ENCODE measurements around the gene ANKHD1. TPM values are rescaled to one million over a fixed set of nuclear protein-coding genes. Genes with fewer than 3 reads are reported as not detected.

Gene ANKHD1
- total RNA-seq, 1 donor from 2014 or later, result 82.3 TPM

- Mint-ChIP-seq H3K4me1 (ENCODE audit: unreplicated experiment) (peaks cover 3% of the 10 kb centered on the region), H3K4me3 (ENCODE audit: unreplicated experiment) (peak overlapping the region; percentile 52), H3K9me3 (ENCODE audit: unreplicated experiment) (no peaks in the 10 kb centered on the region), H3K36me3 (ENCODE audit: unreplicated experiment) (no peaks in the 10 kb centered on the region), H3K27ac (ENCODE audit: unreplicated experiment) (no peak overlapping the region), H3K27me3 (ENCODE audit: unreplicated experiment) (no peaks in the 10 kb centered on the region)
- TF ChIP-seq CTCF (IDR thresholded peaks at IDR 0.05), result peak; percentile 93
- DNase-seq (ENCODE audit: extremely low spot score, unreplicated experiment), result peak; percentile 91
These were observed 38.6 kb upstream of the ANKHD1 start for GRCh38 chr5:140362875-140363630.

GRCh38 chr5:140363631-140364471, 37.8 kb upstream of the ANKHD1 start:
- no peak for DNase-seq (ENCODE audit: extremely low spot score, unreplicated experiment)
- peaks cover 3% of the 10 kb centered on the region for H3K4me1 Mint-ChIP-seq (ENCODE audit: unreplicated experiment)

GRCh38 chr5:140364472-140364765, 37.2 kb upstream of the ANKHD1 start:
- H3K4me3 Mint-ChIP-seq (ENCODE audit: unreplicated experiment), result no peak overlapping the region
- H3K4me1 Mint-ChIP-seq (ENCODE audit: unreplicated experiment), result peaks cover 3% of the 10 kb centered on the region
- no peak for DNase-seq (ENCODE audit: extremely low spot score, unreplicated experiment)
- no peaks in the 10 kb centered on the region for H3K9me3 Mint-ChIP-seq (ENCODE audit: unreplicated experiment)
- TF ChIP-seq CTCF (IDR thresholded peaks at IDR 0.05), result no peak
- H3K36me3 Mint-ChIP-seq (ENCODE audit: unreplicated experiment), result no peaks in the 10 kb centered on the region
- H3K27me3 Mint-ChIP-seq (ENCODE audit: unreplicated experiment), result no peaks in the 10 kb centered on the region
- H3K27ac Mint-ChIP-seq (ENCODE audit: unreplicated experiment), result no peak overlapping the region

More at GRCh38 chr5:140363631-140364471, 37.8 kb upstream of the ANKHD1 start:
- no peaks in the 10 kb centered on the region for H3K27me3 Mint-ChIP-seq (ENCODE audit: unreplicated experiment)
- TF ChIP-seq CTCF (IDR thresholded peaks at IDR 0.05), result no peak
- no peaks in the 10 kb centered on the region for H3K36me3 Mint-ChIP-seq (ENCODE audit: unreplicated experiment)
- no peak overlapping the region for H3K27ac Mint-ChIP-seq (ENCODE audit: unreplicated experiment)
- no peaks in the 10 kb centered on the region for H3K9me3 Mint-ChIP-seq (ENCODE audit: unreplicated experiment)
- H3K4me3 Mint-ChIP-seq (ENCODE audit: unreplicated experiment), result no peak overlapping the region

GRCh38 chr5:140365282-140365681, 36.4 kb upstream of the ANKHD1 start:
- Mint-ChIP-seq H3K36me3 (ENCODE audit: unreplicated experiment) (no peaks in the 10 kb centered on the region), H3K9me3 (ENCODE audit: unreplicated experiment) (no peaks in the 10 kb centered on the region), H3K27me3 (ENCODE audit: unreplicated experiment) (no peaks in the 10 kb centered on the region), H3K27ac (ENCODE audit: unreplicated experiment) (no peak overlapping the region), H3K4me3 (ENCODE audit: unreplicated experiment) (no peak overlapping the region), H3K4me1 (ENCODE audit: unreplicated experiment) (peaks cover 3% of the 10 kb centered on the region)
- no peak for TF ChIP-seq CTCF (IDR thresholded peaks at IDR 0.05)
- no peak for DNase-seq (ENCODE audit: extremely low spot score, unreplicated experiment)

GRCh38 chr5:140365941-140366340, 35.7 kb upstream of the ANKHD1 start:
- H3K36me3 Mint-ChIP-seq (ENCODE audit: unreplicated experiment), result no peaks in the 10 kb centered on the region
- H3K9me3 Mint-ChIP-seq (ENCODE audit: unreplicated experiment), result no peaks in the 10 kb centered on the region
- no peaks in the 10 kb centered on the region for H3K27me3 Mint-ChIP-seq (ENCODE audit: unreplicated experiment)
- no peak for DNase-seq (ENCODE audit: extremely low spot score, unreplicated experiment)
- no peak for TF ChIP-seq CTCF (IDR thresholded peaks at IDR 0.05)
- no peak overlapping the region for H3K4me3 Mint-ChIP-seq (ENCODE audit: unreplicated experiment)
- no peak overlapping the region for H3K27ac Mint-ChIP-seq (ENCODE audit: unreplicated experiment)
- peaks cover 3% of the 10 kb centered on the region for H3K4me1 Mint-ChIP-seq (ENCODE audit: unreplicated experiment)

Measured in osteocyte (in vitro differentiated cells).